ENCODE data around the gene TLCD3A.
"Not testable (repeated sequence)": the region's sequence is repeated elsewhere in the genome, so short reads cannot be mapped to it uniquely, and the experiment has no call there.

The TLCD3A gene

DNA sequence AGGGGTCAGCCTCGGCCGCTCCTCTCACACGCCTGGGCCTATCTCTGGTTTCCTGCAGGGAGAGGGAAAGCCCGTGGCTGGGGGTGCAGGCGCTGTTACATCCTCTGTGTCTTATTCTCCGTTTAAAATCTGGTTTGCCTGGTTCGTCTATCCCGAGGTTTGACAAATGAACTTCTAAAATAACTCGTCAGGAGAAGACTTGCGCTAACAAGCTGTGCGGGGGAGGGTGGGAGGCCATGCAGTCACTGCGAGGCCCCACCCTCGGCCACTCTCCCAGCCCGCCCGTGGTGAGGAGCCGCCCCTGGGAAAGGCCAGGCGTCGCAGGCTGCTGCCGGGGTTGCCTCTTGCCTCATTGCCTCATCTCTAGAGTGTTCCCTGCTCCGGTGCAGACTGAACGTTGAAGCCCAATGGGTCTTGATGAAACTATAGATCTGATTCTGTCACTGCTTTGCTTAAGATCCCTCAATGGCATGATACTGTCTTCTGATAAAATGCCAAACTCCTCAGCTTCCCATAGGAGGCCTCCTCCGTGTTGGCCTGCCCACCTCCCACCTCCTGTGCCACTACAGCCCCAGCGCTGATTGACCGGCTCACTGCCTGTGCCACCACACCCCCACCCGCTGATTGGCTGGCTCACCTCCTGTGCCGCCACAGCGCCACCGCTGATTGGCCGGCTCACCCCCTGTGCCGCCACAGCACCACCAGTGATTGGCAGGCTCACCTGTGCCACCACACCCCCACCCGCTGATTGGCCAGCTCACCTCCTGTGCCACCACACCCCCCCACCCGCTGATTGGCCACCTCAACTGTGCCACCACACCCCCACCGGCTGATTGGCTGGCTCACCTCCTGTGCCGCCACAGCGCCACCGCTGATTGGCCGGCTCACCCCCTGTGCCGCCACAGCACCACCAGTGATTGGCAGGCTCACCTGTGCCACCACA is 57.8 kb downstream of the TLCD3A start:
- DNase-seq = not testable (repeated sequence)

DNA sequence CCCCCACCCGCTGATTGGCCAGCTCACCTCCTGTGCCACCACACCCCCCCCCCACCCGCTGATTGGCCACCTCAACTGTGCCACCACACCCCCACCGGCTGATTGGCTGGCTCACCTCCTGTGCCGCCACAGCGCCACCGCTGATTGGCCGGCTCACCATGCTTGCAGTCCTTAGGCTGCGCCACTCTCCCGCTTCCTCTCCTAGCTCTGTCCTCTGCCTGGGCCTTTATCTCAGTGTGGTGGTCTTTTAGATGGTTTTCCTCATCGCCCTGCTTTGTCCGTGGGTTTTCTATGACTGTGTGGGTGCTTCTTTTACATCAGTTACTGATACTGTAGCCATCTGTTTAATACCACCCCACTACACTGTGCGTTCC is 58.5 kb downstream of the TLCD3A start:
- DNase-seq = not testable (repeated sequence)

DNA sequence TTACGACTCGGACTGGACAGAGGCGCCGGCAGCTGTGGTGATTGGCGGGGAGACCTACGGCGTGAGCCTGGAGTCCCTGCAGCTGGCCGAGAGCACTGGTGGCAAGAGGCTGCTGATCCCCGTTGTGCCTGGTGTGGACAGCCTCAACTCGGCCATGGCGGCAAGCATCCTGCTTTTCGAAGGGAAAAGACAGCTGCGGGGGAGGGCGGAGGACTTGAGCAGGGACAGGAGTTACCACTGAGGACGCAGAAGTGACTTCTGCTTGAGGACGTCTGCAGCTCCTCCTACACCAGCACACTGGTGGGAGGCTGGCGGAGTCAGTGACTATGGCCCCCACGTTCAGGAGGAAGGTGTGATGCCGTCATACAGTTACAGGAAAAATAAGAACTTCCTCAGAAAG is 59.4 kb downstream of the TLCD3A start:
- no peak for DNase-seq

DNA sequence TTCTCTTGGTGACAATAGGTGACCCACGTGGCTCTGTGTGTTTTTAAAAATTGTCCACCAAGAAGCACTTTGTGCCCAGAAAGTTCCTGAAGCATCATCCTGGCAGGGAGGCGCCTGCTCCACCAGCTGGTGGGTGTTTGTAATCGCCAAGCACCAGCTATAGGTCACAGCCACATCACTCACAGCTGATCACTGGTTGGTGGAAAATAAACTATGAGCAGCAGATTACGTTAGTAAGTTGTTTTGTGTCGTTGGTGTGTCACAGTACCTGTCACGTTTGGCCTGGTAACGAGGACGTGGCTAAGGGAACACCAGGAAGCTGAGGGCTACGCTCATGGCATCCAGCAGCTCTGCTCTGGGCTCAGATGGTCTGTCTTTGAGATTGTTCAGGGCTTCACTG is 59.9 kb downstream of the TLCD3A start:
- no peak for DNase-seq
